ENCODE measurements around the gene MACF1.

Gene MACF1

DNA sequence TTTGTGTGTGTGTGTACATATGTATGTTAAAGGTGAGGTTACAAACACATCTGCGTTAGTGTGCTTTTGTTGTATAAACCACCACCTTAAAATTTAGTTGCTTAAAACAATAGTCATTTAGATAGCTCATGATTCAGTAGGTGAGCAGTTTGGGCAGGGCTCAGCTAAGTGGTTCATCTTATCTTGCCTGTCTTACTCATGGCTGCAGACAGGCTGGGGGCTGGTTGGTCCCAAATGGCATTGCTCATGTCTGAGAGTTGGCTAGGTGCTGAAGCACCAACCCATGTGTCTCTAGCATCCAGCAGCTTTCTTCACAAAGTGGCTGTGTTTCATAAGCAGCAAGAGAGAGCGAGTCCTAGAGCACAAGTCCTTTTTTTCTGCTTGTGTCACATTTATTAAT is 91.4 kb downstream of the MACF1 start:
- Histone ChIP-seq H2AFZ (ENCODE audit: low read depth) (no peak overlapping the region), H3K9ac (no peak overlapping the region), H3K4me2 (no peak overlapping the region), H3K4me3 (IDR thresholded peaks at IDR 0.05; ENCODE audit: insufficient read depth, low read depth, low read length) (no peak overlapping the region), H3K4me1 (ENCODE audit: low read depth, poor library complexity, severe bottlenecking) (no peaks in the 10 kb centered on the region), H3K79me2 (ENCODE audit: insufficient read depth, low read depth) (no peaks in the 10 kb centered on the region), H3K36me3 (ENCODE audit: insufficient read depth) (peaks cover 6% of the 10 kb centered on the region; the same call in 1 of the 2 replicates), H4K20me1 (ENCODE audit: insufficient read depth) (no peaks in the 10 kb centered on the region), H3K27me3 (ENCODE audit: insufficient read depth, low read depth) (no peaks in the 10 kb centered on the region), H3K27ac (no peak overlapping the region)
- no peak for TF ChIP-seq CTCF (conservative IDR thresholded peaks at IDR 0.05; ENCODE audit: low read depth, low read length)

DNA sequence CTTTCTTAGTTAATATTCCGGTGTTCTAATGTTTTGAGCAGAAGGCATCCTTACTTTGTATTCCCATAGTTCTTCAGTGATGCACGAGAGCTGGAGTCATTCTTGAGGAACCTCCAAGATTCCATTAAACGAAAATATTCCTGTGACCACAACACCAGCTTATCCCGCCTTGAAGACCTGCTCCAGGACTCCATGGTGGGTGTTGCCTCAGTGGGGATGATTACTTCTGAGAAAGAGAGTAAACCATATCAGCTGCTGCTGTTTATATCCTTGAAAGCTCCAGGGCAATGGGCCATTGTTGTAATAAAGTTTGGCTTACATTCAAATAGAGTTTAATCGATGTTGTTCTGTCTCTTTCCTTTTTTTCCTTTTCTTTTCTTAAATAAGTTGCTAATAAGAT is 93.1 kb downstream of the MACF1 start:
- Histone ChIP-seq H3K4me1 (ENCODE audit: low read depth, poor library complexity, severe bottlenecking) (no peaks in the 10 kb centered on the region), H3K27ac (no peak overlapping the region), H2AFZ (ENCODE audit: low read depth) (no peak overlapping the region), H3K9ac (no peak overlapping the region), H3K27me3 (ENCODE audit: insufficient read depth, low read depth) (no peaks in the 10 kb centered on the region), H3K36me3 (ENCODE audit: insufficient read depth) (peaks cover 6% of the 10 kb centered on the region; the same call in 1 of the 2 replicates), H3K4me3 (IDR thresholded peaks at IDR 0.05; ENCODE audit: insufficient read depth, low read depth, low read length) (no peak overlapping the region), H4K20me1 (ENCODE audit: insufficient read depth) (no peaks in the 10 kb centered on the region), H3K4me2 (no peak overlapping the region), H3K79me2 (ENCODE audit: insufficient read depth, low read depth) (no peaks in the 10 kb centered on the region)
- TF ChIP-seq CTCF (conservative IDR thresholded peaks at IDR 0.05; ENCODE audit: low read depth, low read length): no peak

GRCh38 chr1:39301606-39302005 is 97.1 kb downstream of the MACF1 start:
- H3K36me3 ChIP-seq (ENCODE audit: insufficient read depth): peaks cover 4% of the 10 kb centered on the region; the same call in 1 of the 2 replicates

DNA sequence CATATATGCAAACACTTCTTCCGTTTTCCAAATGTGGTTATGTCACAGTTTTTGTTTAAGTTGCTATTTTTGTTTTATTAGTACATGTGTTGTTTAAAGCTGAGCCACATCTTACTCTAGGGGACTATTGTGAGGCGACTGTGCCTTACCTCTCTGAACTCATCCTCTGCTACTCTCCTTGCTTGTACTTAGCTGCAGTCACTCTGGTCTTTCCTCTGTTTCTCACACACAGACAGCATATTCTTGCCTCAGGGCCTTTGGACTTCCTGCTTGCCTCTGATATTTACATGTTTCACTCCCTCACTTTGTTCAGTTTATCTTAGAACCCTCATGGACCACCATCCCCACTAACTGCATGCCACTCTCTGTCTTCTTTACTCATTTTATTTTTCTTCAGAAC is 101.1 kb downstream of the MACF1 start:
- no peaks in the 10 kb centered on the region for H3K27me3 ChIP-seq (ENCODE audit: insufficient read depth, low read depth)
- no peak overlapping the region for H3K4me3 ChIP-seq (IDR thresholded peaks at IDR 0.05; ENCODE audit: insufficient read depth, low read depth, low read length)
- no peaks in the 10 kb centered on the region for H3K79me2 ChIP-seq (ENCODE audit: insufficient read depth, low read depth)
- H3K36me3 ChIP-seq (ENCODE audit: insufficient read depth): peaks cover 2% of the 10 kb centered on the region; the same call in 1 of the 2 replicates
- H3K4me1 ChIP-seq (ENCODE audit: low read depth, poor library complexity, severe bottlenecking): no peaks in the 10 kb centered on the region
- H4K20me1 ChIP-seq (ENCODE audit: insufficient read depth): no peaks in the 10 kb centered on the region
- H3K4me2 ChIP-seq: no peak overlapping the region
- no peak overlapping the region for H3K27ac ChIP-seq
- no peak overlapping the region for H3K9ac ChIP-seq
- no peak for TF ChIP-seq CTCF (conservative IDR thresholded peaks at IDR 0.05; ENCODE audit: low read depth, low read length)
- no peak overlapping the region for H2AFZ ChIP-seq (ENCODE audit: low read depth)

More at GRCh38 chr1:39301606-39302005, 97.1 kb downstream of the MACF1 start:
- no peak overlapping the region for H3K4me2 ChIP-seq
- no peaks in the 10 kb centered on the region for H3K27me3 ChIP-seq (ENCODE audit: insufficient read depth, low read depth)
- no peak overlapping the region for H2AFZ ChIP-seq (ENCODE audit: low read depth)
- H4K20me1 ChIP-seq (ENCODE audit: insufficient read depth): no peaks in the 10 kb centered on the region
- H3K4me3 ChIP-seq (IDR thresholded peaks at IDR 0.05; ENCODE audit: insufficient read depth, low read depth, low read length): no peak overlapping the region
- no peak overlapping the region for H3K9ac ChIP-seq
- no peaks in the 10 kb centered on the region for H3K79me2 ChIP-seq (ENCODE audit: insufficient read depth, low read depth)
- TF ChIP-seq CTCF (conservative IDR thresholded peaks at IDR 0.05; ENCODE audit: low read depth, low read length): no peak
- no peak overlapping the region for H3K27ac ChIP-seq
- H3K4me1 ChIP-seq (ENCODE audit: low read depth, poor library complexity, severe bottlenecking): no peaks in the 10 kb centered on the region

Measured in KMS-11 (cell line).